D721Med (cell line): Measurements from ENCODE around the gene FOXP1.
A peak's percentile ranks its signal among the peaks of the same experiment; 100 is the strongest.

Experiments
- DNase-seq: peaks from one replicate; pipeline ENCODE4 v3.0.0; 2011; ENCODE audit warnings: low spot score; ENCODE audit not compliant: insufficient read length
- FAIRE-seq: peaks from 2 replicates; lab custom pipeline; 2011; peaks lifted over from hg19 to GRCh38; lab: Jason Lieb, UNC
- TF ChIP-seq, protein P1 (sequence below): IDR thresholded peaks from 2 replicates; pipeline ENCODE4 v1.5.1; 2012; ENCODE audit warnings: mild to moderate bottlenecking, control low read depth; ENCODE audit not compliant: insufficient read depth; ENCODE audit errors: missing control alignments

FOXP1 gene

DNA sequence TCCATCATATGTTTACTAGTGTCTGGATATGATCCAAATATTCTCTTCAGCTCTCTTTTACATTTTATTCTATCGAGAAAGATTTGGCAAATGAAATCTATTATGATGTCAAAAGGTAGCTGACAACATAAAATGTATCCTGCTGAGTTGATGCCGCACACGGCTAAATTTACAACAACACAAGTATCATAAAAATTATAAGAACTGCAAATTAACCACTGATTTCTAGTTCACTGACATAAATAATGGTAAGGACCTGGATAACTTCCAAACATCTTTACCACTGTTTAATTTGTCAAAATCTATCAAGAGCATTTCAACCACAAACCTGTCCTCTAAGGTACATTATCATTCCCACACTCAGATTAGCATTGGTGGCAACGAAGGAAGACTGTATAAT lies 244.5 kb downstream of the FOXP1 start:
- no peak for FAIRE-seq
- TF ChIP-seq, protein P1, sequence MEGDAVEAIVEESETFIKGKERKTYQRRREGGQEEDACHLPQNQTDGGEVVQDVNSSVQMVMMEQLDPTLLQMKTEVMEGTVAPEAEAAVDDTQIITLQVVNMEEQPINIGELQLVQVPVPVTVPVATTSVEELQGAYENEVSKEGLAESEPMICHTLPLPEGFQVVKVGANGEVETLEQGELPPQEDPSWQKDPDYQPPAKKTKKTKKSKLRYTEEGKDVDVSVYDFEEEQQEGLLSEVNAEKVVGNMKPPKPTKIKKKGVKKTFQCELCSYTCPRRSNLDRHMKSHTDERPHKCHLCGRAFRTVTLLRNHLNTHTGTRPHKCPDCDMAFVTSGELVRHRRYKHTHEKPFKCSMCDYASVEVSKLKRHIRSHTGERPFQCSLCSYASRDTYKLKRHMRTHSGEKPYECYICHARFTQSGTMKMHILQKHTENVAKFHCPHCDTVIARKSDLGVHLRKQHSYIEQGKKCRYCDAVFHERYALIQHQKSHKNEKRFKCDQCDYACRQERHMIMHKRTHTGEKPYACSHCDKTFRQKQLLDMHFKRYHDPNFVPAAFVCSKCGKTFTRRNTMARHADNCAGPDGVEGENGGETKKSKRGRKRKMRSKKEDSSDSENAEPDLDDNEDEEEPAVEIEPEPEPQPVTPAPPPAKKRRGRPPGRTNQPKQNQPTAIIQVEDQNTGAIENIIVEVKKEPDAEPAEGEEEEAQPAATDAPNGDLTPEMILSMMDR = no peak
- no peak for DNase-seq

DNA sequence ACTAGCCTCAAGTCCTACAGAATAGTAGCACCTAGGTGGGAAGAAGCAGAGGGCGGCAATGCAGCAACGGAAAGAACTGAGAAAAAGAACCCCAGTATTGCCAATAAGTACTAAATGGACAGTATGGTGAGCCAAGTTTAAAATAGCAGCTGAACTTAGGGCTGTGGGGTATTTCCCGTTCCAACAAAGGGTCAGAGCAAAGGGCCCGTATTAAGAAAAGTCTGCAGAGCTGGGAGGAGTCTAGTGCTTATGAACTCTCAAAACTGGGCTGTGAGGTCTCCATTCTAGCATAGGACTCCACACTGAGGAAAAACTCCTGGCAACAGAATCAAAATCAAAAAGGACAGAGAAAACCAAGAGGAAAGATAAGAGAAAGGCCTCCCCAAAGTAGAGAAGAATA lies 250.7 kb downstream of the FOXP1 start:
- DNase-seq (no peak), FAIRE-seq (no peak)
- TF ChIP-seq, protein P1 = no peak

DNA sequence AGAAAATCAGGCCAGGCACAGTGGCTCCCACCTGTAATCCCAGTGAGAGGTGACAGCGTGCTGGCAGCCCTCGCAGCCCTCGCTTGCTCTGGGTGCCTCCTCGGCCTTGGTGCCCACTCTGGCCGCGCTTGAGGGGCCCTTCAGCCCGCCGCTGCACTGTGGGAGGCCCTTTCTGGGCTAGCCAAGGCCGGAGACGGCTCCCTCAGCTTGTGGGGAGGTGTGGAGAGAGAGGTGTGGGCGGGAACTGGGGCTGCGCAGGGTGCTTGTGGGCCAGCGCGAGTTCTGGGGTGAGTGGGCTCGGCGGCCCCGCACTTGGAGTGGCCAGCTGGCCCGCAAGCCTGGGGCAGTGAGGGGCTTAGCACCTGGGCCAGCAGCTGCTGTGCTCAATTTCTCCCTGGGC lies 252.6 kb downstream of the FOXP1 start:
- FAIRE-seq (no peak), DNase-seq (no peak)
- TF ChIP-seq, protein P1 = no peak

DNA sequence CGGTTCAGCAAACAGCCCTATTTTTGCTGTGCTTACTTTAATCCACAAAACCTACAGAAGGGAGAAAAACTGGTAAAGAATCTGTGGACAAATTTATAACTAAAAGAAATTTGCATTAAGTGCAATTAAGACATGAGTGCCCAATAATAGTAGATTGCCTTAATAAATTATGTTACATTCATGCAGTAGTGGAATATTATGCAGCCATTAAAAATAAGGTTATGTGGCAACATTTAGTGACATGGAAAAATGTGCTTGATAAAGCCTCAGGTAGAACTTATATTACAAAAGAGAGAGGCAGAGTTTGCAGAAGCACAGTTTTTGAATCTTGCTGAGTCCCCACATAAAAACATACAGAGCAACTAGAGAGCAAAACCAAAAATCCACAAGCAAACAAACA lies 253.0 kb downstream of the FOXP1 start:
- FAIRE-seq (no peak), DNase-seq (no peak)
- TF ChIP-seq, protein P1 = no peak

DNA sequence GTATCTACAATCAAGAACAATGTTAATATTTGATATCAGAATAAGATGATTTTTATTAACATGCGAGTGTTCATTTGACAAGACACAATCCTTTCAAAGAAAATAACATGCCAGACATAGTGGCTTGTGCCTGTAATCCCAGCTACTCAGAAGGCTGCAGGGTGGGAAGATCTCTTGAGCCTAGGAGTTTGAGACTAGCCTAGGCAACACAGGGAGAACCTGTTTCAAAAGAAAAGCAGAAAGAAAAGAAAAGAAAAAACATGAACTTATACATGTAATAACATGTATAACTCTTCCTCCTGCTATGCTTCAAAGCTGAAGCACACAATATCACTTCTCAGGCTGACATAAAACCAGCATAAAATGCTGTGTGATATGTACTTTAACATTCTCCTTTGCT lies 253.7 kb downstream of the FOXP1 start:
- FAIRE-seq (peak; percentile 29), DNase-seq (no peak)
- TF ChIP-seq, protein P1 = no peak

DNA sequence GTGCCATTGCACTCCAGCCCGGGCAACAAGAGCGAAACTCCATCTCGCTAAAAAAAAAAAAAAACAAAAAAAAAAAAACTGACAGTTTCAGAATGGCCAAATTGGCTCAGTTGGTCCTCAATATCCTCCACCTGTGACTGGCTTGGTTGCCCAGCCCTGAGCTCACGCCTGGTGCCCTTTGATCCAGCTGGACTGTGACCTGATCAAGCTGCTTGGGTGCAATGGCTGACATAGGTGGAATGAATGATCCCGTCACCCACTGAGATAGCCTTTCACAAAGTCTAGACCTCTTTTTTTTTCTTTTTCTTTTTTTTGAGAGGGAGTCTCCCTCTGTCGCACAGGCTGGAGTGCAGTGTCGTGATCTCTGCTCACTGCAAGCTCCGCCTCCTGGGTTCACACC lies 254.6 kb downstream of the FOXP1 start:
- FAIRE-seq (no peak), DNase-seq (no peak)
- TF ChIP-seq, protein P1 = no peak

DNA sequence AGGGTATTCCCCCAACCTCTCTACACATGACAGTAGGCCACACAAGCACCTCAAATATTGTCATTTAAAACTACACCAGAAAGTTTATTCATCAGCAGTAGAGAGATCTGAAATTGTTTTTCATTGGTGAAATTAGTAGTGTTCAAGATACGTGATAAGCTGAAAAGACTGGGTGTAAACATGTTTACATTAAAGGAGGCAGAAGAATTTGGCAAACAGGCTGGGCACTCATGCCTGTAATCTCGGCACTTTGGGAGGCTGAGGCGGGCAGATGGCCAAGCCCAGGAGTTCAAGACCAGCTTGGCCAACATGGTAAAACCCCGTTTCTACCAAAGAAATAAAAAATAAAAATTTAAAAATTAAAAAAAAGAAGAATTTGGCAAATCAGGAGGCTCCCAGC lies 255.6 kb downstream of the FOXP1 start:
- FAIRE-seq = no peak
- TF ChIP-seq, protein P1 = no peak
- DNase-seq = no peak
